Measurements from ENCODE around the gene UGT8. TPM values are rescaled to one million over a fixed set of nuclear protein-coding genes. Genes with fewer than 3 reads are reported as not detected.
"Not testable (repeated sequence)": the region's sequence is repeated elsewhere in the genome, so short reads cannot be mapped to it uniquely, and the experiment has no call there.

The UGT8 gene
- total and polyA plus RNA-seq, 11 donors: 0.03 to 0.29 (median 0.13) TPM; not detected in 7

- Histone ChIP-seq H3K27me3 (peaks cover 0 to 6% (median 0%) of the 10 kb centered on the region in 9 donors), H3K9me3 (peaks cover 0 to 12% (median 0%) of the 10 kb centered on the region in 12 donors), H3K36me3 (no peaks in the 10 kb centered on the region), H3K4me1 (no peaks in the 10 kb centered on the region), H3K27ac (no peak overlapping the region), H3K4me3 (no peak overlapping the region)
- ATAC-seq (no peak), DNase-seq (no peak)
- TF ChIP-seq POLR2A (IDR thresholded peaks at IDR 0.05): no peak
- 81 to 89% (median 87%) methylated on average over 1 of the region's 1 CpG for WGBS, 4 donors
- intact Hi-C loops (cut with DNase I): no loop called here
Observed at GRCh38 chr4:114582621-114583020, 16.0 kb upstream of the UGT8 start.

- DNase-seq: no peak
- H3K9me3 ChIP-seq: no peaks in the 10 kb centered on the region
Observed at GRCh38 chr4:114588305-114588704, 10.3 kb upstream of the UGT8 start.

GRCh38 chr4:114590360-114590759 lies 8.2 kb upstream of the UGT8 start:
- ATAC-seq; DNase-seq; H3K4me3 ChIP-seq; H3K9me3 ChIP-seq; H3K36me3 ChIP-seq; intact Hi-C loops (cut with DNase I); H3K4me1 ChIP-seq; H3K27ac ChIP-seq: not testable (repeated sequence)
- WGBS, 4 donors: 81 to 100% (median 88%) methylated on average over 1 of the region's 1 CpG
- peaks cover 0 to 16% (median 0%) of the 10 kb centered on the region in 9 donors for H3K27me3 ChIP-seq

More at GRCh38 chr4:114588305-114588704, 10.3 kb upstream of the UGT8 start:
- Histone ChIP-seq H3K27me3 (peaks cover 0 to 3% (median 0%) of the 10 kb centered on the region in 9 donors), H3K4me3 (no peak overlapping the region), H3K27ac (no peak overlapping the region), H3K4me1 (no peaks in the 10 kb centered on the region), H3K36me3 (no peaks in the 10 kb centered on the region)
- no peak for ATAC-seq
- TF ChIP-seq POLR2A (IDR thresholded peaks at IDR 0.05) (no peak), CTCF (IDR thresholded peaks at IDR 0.05) (no peak)
- WGBS, 4 donors: 56 to 67% (median 63%) methylated on average over 6 of the region's 6 CpGs
- intact Hi-C loops (cut with DNase I): no loop called here

- H3K4me3 ChIP-seq: no peak overlapping the region
- H3K36me3 ChIP-seq: no peaks in the 10 kb centered on the region
- intact Hi-C loops (cut with DNase I): no loop called here
- H3K27ac ChIP-seq: no peak overlapping the region
- no peak for TF ChIP-seq CTCF (IDR thresholded peaks at IDR 0.05)
- no peak for TF ChIP-seq POLR2A (IDR thresholded peaks at IDR 0.05)
- 81 to 89% (median 83%) methylated on average over 8 of the region's 8 CpGs for WGBS, 4 donors
- peaks cover 0 to 48% (median 20%) of the 10 kb centered on the region in 9 donors for H3K27me3 ChIP-seq
- no peaks in the 10 kb centered on the region for H3K9me3 ChIP-seq
- no peak for ATAC-seq
- DNase-seq: no peak
- peaks cover 0 to 9% (median 5%) of the 10 kb centered on the region in 12 donors for H3K4me1 ChIP-seq
Observed at GRCh38 chr4:114593526-114593925, 5.1 kb upstream of the UGT8 start.

GRCh38 chr4:114595207-114595606 lies 3.4 kb upstream of the UGT8 start:
- TF ChIP-seq CTCF (IDR thresholded peaks at IDR 0.05) (no peak), POLR2A (IDR thresholded peaks at IDR 0.05) (no peak)
- H3K9me3 ChIP-seq: no peaks in the 10 kb centered on the region
- H3K4me3 ChIP-seq: no peak overlapping the region
- H3K27ac ChIP-seq: no peak overlapping the region
- no peak for ATAC-seq
- peaks cover 3 to 65% (median 28%) of the 10 kb centered on the region in 9 donors for H3K27me3 ChIP-seq
- H3K36me3 ChIP-seq: no peaks in the 10 kb centered on the region
- H3K4me1 ChIP-seq: peaks cover 0 to 21% (median 5%) of the 10 kb centered on the region in 12 donors
- WGBS, 4 donors: 77 to 91% (median 90%) methylated on average over 10 to 11 of the region's 11 CpGs
- DNase-seq: no peak
- intact Hi-C loops (cut with DNase I): no loop called here

Data from heart left ventricle (tissue), 16 donors.